ENCODE measurements around the gene NUMBL. TPM values are rescaled to one million over a fixed set of nuclear protein-coding genes. Genes with fewer than 3 reads are reported as not detected.
A peak's percentile ranks its signal among the peaks of the same experiment; 100 is the strongest.

Gene NUMBL
- polyA plus RNA-seq, 1 experiment, result 29.4 TPM

DNA sequence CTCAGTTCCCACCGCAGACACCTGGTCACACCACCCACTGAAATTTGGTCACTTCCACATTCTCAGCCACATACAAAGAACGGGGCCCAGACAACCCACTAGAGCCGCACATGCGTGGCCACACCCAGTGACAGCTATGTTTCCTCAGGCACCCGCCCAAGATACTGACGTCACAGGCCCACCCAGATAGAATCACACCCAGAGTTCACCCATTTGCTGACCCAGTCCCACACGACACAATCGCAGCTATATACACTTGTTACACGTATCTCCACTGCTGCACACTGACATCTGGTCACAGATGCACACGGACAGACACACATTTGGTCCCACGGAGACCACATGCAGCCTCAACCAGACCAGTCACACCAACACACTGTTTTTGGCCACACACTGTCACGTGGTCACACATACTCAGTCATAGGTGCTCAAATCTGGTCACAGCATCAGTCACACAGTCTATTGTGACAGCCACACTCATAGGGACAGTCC, 2.9 kb downstream of the NUMBL start:
- peak overlapping the region; percentile 95 for H3K4me3 ChIP-seq (ENCODE audit: low read depth, low read length)
- DNase-seq (ENCODE audit: low read depth, low spot score), result no peak
- no peak for TF ChIP-seq CTCF (IDR thresholded peaks at IDR 0.05; ENCODE audit: low read depth, low read length)
- no peaks in the 10 kb centered on the region for H3K27me3 ChIP-seq (ENCODE audit: control insufficient read depth, insufficient read depth, low read length)
- H3K27ac ChIP-seq (ENCODE audit: low read depth, low read length), result peak overlapping the region; percentile 21
- ChIA-PET POLR2A (no interaction called here), CTCF (interaction anchor here (0.6 to 1.5 kb wide), 3 partner anchors 23 to 457 kb away, joined by 3 to 4 read pairs (median 3); no protein-coding TSS in a partner anchor)
- H3K9me3 ChIP-seq (ENCODE audit: control insufficient read depth, insufficient read depth, low read length), result no peaks in the 10 kb centered on the region; the same call in 1 of the 2 replicates

GRCh38 chr19:40686882-40687524, 3.4 kb downstream of the NUMBL start:
- DNase-seq (ENCODE audit: low read depth, low spot score), result no peak
- CTCF ChIA-PET, result interaction anchor here (0.6 to 1.5 kb wide), 3 partner anchors 22 to 458 kb away, joined by 3 to 4 read pairs (median 3); no protein-coding TSS in a partner anchor
- no peaks in the 10 kb centered on the region; the same call in 1 of the 2 replicates for H3K9me3 ChIP-seq (ENCODE audit: control insufficient read depth, insufficient read depth, low read length)

GRCh38 chr19:40685563-40685962, 4.9 kb downstream of the NUMBL start:
- H3K9me3 ChIP-seq (ENCODE audit: control insufficient read depth, insufficient read depth, low read length), result no peaks in the 10 kb centered on the region; the same call in 1 of the 2 replicates
- CTCF ChIA-PET, result no interaction called here
- no peak for TF ChIP-seq CTCF (IDR thresholded peaks at IDR 0.05; ENCODE audit: low read depth, low read length)
- no peaks in the 10 kb centered on the region for H3K27me3 ChIP-seq (ENCODE audit: control insufficient read depth, insufficient read depth, low read length)
- H3K4me3 ChIP-seq (ENCODE audit: low read depth, low read length), result no peak overlapping the region
- no peak overlapping the region for H3K27ac ChIP-seq (ENCODE audit: low read depth, low read length)
- POLR2A ChIA-PET, result interaction anchor here (0.5 to 0.7 kb wide), 2 partner anchors 32 to 545 kb away, joined by 3 read pairs; no protein-coding TSS in a partner anchor
- DNase-seq (ENCODE audit: low read depth, low spot score), result no peak

More at GRCh38 chr19:40686882-40687524, 3.4 kb downstream of the NUMBL start:
- POLR2A ChIA-PET, result no interaction called here
- Histone ChIP-seq H3K27ac (ENCODE audit: low read depth, low read length) (peak overlapping the region; percentile 21), H3K27me3 (ENCODE audit: control insufficient read depth, insufficient read depth, low read length) (no peaks in the 10 kb centered on the region), H3K4me3 (ENCODE audit: low read depth, low read length) (peak overlapping the region; percentile 95; the same call in 1 of the 2 replicates)
- no peak for TF ChIP-seq CTCF (IDR thresholded peaks at IDR 0.05; ENCODE audit: low read depth, low read length)

DNA sequence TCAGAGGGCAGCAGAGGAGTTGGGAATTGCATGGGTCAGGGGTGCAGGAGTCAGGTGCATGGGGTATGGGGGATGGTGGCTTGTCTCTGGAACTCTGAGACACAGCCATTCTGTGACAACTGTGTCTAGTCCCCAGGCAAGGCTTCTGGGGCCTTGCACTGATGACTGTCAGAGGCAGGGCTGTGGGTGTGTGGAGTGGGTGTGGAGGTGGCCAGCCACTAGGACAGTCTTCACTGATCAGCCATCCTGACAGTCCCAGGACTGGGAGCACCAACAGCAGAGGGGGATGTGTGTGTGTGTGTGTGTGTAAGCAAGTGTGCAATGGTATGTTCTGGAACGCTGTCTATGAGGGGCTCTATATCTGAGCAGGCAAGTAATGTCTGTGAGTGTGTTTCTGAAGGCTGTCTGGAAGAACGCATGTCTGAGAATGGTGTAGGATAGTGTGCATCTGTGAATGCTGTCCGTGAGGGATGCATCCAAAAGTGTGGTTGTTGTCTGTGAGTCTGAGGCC, 5.4 kb downstream of the NUMBL start:
- H3K27me3 ChIP-seq (ENCODE audit: control insufficient read depth, insufficient read depth, low read length), result no peaks in the 10 kb centered on the region
- POLR2A ChIA-PET, result interaction anchor here (0.5 kb wide), 1 partner anchor 545 kb away, joined by 3 read pairs; no protein-coding TSS in a partner anchor
- H3K27ac ChIP-seq (ENCODE audit: low read depth, low read length), result no peak overlapping the region
- TF ChIP-seq CTCF (IDR thresholded peaks at IDR 0.05; ENCODE audit: low read depth, low read length), result no peak
- CTCF ChIA-PET, result interaction anchor here (0.6 kb wide), 1 partner anchor 156 kb away, joined by 5 read pairs; no protein-coding TSS in a partner anchor
- H3K4me3 ChIP-seq (ENCODE audit: low read depth, low read length), result no peak overlapping the region
- no peaks in the 10 kb centered on the region; the same call in 1 of the 2 replicates for H3K9me3 ChIP-seq (ENCODE audit: control insufficient read depth, insufficient read depth, low read length)
- DNase-seq (ENCODE audit: low read depth, low spot score), result no peak

DNA sequence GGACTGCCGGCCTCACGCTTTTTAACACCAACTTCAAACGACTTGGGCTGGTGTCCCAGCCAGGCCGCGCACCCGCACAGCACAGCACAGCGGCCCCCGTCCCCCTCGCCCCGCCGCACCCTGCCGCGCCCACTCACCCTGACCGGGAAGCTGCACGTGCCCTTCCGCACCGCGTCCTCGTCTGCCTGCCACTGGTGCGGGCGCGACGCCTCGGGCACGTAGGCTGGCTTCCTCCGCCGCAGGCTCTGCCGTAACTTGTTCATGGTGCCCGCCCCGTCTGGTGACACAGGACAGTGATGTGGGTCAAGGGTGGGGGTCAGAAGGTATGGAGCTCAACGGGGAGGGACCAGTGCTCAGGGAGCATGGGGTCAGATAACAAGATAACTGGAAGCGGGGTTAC, 6.2 kb downstream of the NUMBL start:
- no peak for TF ChIP-seq CTCF (IDR thresholded peaks at IDR 0.05; ENCODE audit: low read depth, low read length)
- DNase-seq (ENCODE audit: low read depth, low spot score), result no peak
- Histone ChIP-seq H3K9me3 (ENCODE audit: control insufficient read depth, insufficient read depth, low read length) (no peaks in the 10 kb centered on the region; the same call in 1 of the 2 replicates), H3K4me3 (ENCODE audit: low read depth, low read length) (no peak overlapping the region), H3K27ac (ENCODE audit: low read depth, low read length) (no peak overlapping the region), H3K27me3 (ENCODE audit: control insufficient read depth, insufficient read depth, low read length) (no peaks in the 10 kb centered on the region)
- CTCF ChIA-PET, result interaction anchor here (0.6 kb wide), 1 partner anchor 156 kb away, joined by 5 read pairs; no protein-coding TSS in a partner anchor
- POLR2A ChIA-PET, result no interaction called here

All from AG04450 (cell line).